GM12878 (cell line): ENCODE results near the gene MYRF. TPM values are rescaled to one million over a fixed set of nuclear protein-coding genes. Genes with fewer than 3 reads are reported as not detected.

Source experiments
- CEBPB ChIP-seq, 2 experiments: fragments of 150-350 bp in 1 of 2; IDR thresholded peaks; 2 replicates each; pipeline ENCODE4 v1.6.1; 2012 to 2014; ENCODE audit warnings: low read depth in 2 of 2, low read length in 2 of 2, borderline replicate concordance in 1 of 2, inconsistent platforms in 1 of 2
- CHD2 ChIP-seq: IDR thresholded peaks from 2 replicates; pipeline ENCODE4 v1.6.1; 2011; ENCODE audit warnings: low read depth, low read length, improper control_type of control experiment, borderline replicate concordance
- DPF2 ChIP-seq: fragments of 450-650 bp; IDR thresholded peaks from 2 replicates; pipeline ENCODE4 v1.6.1; 2017; ENCODE audit warnings: mild to moderate bottlenecking
- EGR1 ChIP-seq, 2 experiments: IDR thresholded peaks; 1 replicate in 1 of 2; 2 replicates in 1 of 2; pipeline ENCODE4 v1.6.1; 2011 to 2012; ENCODE audit warnings: low read depth in 2 of 2, low read length in 2 of 2, borderline replicate concordance in 1 of 2, mild to moderate bottlenecking in 1 of 2, moderate library complexity in 1 of 2
- FOS ChIP-seq: IDR thresholded peaks from 3 replicates; pipeline ENCODE4 v1.6.1; 2011; ENCODE audit warnings: borderline replicate concordance; ENCODE audit not compliant: insufficient read length; ENCODE audit errors: extremely low read depth
- HDAC2 ChIP-seq: fragments of 200-600 bp; sonication (generic); IDR thresholded peaks from 2 replicates; pipeline ENCODE4 v1.6.1; 2017
- NFIC ChIP-seq: IDR thresholded peaks from 2 replicates; pipeline ENCODE4 v1.6.1; 2012; ENCODE audit warnings: low read depth, mild to moderate bottlenecking, inconsistent platforms, low read length, moderate library complexity
- PML ChIP-seq: IDR thresholded peaks from 2 replicates; pipeline ENCODE4 v1.6.1; 2012; ENCODE audit warnings: low read length, inconsistent platforms
- POLR2AphosphoS5 ChIP-seq: IDR thresholded peaks from 2 replicates; pipeline ENCODE4 v1.6.1; 2011; ENCODE audit warnings: mild to moderate bottlenecking, low read length, inconsistent platforms
- RAD51 ChIP-seq: fragments of 450-650 bp; IDR thresholded peaks from 2 replicates; pipeline ENCODE4 v1.6.1; 2016; ENCODE audit warnings: moderate library complexity, mild to moderate bottlenecking, inconsistent platforms
- RUNX3 ChIP-seq: IDR thresholded peaks from 2 replicates; pipeline ENCODE4 v1.6.1; 2012; ENCODE audit warnings: low read length, inconsistent platforms
- SMAD5 ChIP-seq: IDR thresholded peaks from 2 replicates; pipeline ENCODE4 v1.6.1; 2016; ENCODE audit warnings: antibody characterized with exemption, low read depth
- SP1 ChIP-seq: IDR thresholded peaks from one replicate; pipeline ENCODE4 v1.6.1; 2011; ENCODE audit warnings: low read depth, low read length
- STAT1 ChIP-seq: fragments of 450-650 bp; conservative IDR thresholded peaks from 2 replicates; pipeline ENCODE4 v1.6.1; 2014; ENCODE audit warnings: antibody characterized with exemption, mild to moderate bottlenecking
- SUZ12 ChIP-seq: fragments of 200-600 bp; sonication (generic); IDR thresholded peaks from one replicate; pipeline ENCODE4 v1.6.1; 2018; ENCODE audit warnings: antibody characterized with exemption, mild to moderate bottlenecking; ENCODE audit not compliant: unreplicated experiment
- TCF7 ChIP-seq: IDR thresholded peaks from 2 replicates; pipeline ENCODE4 v1.6.1; 2014; ENCODE audit warnings: antibody characterized with exemption, borderline replicate concordance
- ZSCAN29 ChIP-seq: fragments of 450-650 bp; IDR thresholded peaks from 2 replicates; pipeline ENCODE4 v1.6.1; 2017; ENCODE audit warnings: mild to moderate bottlenecking, moderate library complexity
- polyA plus RNA-seq, 11 experiments: library from polyadenylated mRNA; depleted of rRNA in 4 of 11; unstranded in 6 of 11; stranded (reverse) in 5 of 11; fragments of >200 nt; fragmentation: Nextera tagmentation in 4 of 11; fragmentation: Illumina TruSeq in 1 of 11; extraction: Ambion mirVana in 4 of 11; extraction: Trizol in 1 of 11; gene quantifications; 1 replicate in 1 of 11; 2 replicates in 10 of 11; pipeline versions ENCODE4 v1.2.1 to v1.2.3, GENCODE V29; 2011 to 2016; ENCODE audit warnings: inconsistent platforms in 2 of 11, missing spikeins in 2 of 11, low read depth in 1 of 11
- total RNA-seq, 4 experiments: library from RNA; depleted of rRNA in 3 of 4; stranded (reverse); fragments of >200 nt in 3 of 4; fragmentation: Illumina TruSeq in 1 of 4; extraction: Trizol in 1 of 4; gene quantifications; 2 replicates each; pipeline versions ENCODE4 v1.2.1 to v1.2.3, GENCODE V29; 2013 to 2021
- TF ChIP-seq, protein P1 (sequence below): fragments of 150-350 bp; IDR thresholded peaks from 2 replicates; pipeline ENCODE4 v1.6.1; 2016; ENCODE audit warnings: low read depth, low read length
- TF ChIP-seq, protein P2 (sequence below): fragments of 450-650 bp; IDR thresholded peaks from 2 replicates; pipeline ENCODE4 v1.6.1; 2018; ENCODE audit warnings: mild to moderate bottlenecking, low read depth, moderate library complexity; ENCODE audit not compliant: partially characterized antibody
- TF ChIP-seq, protein P3 (sequence below): fragments of 450-650 bp; formaldehyde crosslinking; IDR thresholded peaks from 2 replicates; pipeline ENCODE4 v1.4.0; 2022; ENCODE audit warnings: mild to moderate bottlenecking, moderate library complexity

Gene MYRF
- total and polyA plus RNA-seq, 10 of the 15 experiments (the other 5 are each of a cell fraction or from before 2014, with no cell fraction given): 0.27 to 15.6 (median 0.89) TPM

DNA sequence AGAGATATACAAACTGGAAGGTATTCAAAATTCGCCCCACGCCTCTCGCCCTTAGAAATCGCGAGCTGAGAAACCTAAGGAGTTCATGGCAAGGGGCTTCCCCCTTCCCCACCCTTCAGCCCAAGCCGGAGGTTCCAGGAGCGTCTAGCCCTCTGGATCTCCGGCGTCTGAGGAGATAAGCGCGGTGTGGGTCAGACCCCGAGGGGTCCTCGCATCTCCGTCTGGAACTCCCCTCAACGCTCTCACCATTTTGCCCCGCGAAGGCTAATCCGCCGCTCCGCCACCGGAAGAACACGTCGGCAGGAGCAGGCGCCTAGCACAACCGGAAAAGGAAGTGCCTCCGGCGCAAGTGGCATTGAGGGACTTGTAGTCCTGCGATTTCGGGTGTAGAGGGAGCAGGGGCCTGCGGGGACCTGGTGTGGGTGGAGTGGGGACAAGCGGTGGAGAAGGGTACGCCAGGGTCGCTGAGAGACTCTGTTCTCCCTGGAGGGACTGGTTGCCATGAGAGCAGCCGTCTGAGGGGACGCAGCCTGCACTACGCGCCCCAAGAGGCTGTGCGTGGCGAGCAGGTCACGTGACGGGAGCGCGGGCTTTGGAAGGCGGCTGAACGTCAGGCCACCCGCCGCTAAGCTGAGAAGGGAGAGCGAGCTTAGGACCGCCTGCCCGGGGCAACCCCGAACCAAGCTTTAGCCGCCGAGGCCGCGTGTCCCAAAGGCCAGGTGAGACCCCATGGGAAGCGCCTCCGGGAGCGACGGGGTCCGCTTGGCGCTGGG, 40.1 kb downstream of the MYRF start, which contains the start of the genes FEN1 and TMEM258 (continued):
- TF ChIP-seq, protein P1, sequence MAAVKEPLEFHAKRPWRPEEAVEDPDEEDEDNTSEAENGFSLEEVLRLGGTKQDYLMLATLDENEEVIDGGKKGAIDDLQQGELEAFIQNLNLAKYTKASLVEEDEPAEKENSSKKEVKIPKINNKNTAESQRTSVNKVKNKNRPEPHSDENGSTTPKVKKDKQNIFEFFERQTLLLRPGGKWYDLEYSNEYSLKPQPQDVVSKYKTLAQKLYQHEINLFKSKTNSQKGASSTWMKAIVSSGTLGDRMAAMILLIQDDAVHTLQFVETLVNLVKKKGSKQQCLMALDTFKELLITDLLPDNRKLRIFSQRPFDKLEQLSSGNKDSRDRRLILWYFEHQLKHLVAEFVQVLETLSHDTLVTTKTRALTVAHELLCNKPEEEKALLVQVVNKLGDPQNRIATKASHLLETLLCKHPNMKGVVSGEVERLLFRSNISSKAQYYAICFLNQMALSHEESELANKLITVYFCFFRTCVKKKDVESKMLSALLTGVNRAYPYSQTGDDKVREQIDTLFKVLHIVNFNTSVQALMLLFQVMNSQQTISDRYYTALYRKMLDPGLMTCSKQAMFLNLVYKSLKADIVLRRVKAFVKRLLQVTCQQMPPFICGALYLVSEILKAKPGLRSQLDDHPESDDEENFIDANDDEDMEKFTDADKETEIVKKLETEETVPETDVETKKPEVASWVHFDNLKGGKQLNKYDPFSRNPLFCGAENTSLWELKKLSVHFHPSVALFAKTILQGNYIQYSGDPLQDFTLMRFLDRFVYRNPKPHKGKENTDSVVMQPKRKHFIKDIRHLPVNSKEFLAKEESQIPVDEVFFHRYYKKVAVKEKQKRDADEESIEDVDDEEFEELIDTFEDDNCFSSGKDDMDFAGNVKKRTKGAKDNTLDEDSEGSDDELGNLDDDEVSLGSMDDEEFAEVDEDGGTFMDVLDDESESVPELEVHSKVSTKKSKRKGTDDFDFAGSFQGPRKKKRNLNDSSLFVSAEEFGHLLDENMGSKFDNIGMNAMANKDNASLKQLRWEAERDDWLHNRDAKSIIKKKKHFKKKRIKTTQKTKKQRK: no peak
- TF ChIP-seq HDAC2 (no peak), RUNX3 (0 out of 2 replicates have a peak, but pooled peaks have one; percentile 8), TCF7 (no peak), EGR1 (IDR thresholded peaks at IDR 0.05; ENCODE audit: borderline replicate concordance in 1 of 2, low read depth in 2 of 2, low read length in 2 of 2) (no peak), ZSCAN29 (no peak), SP1 (no peak), CHD2 (0 out of 2 replicates have a peak, but pooled peaks have one; percentile 30), NFIC (no peak), FOS (no peak), POLR2AphosphoS5 (peak; percentile 98), RAD51 (peak; percentile 99), PML (peak; percentile 89; the same call in 1 of the 2 replicates), CEBPB (IDR thresholded peaks at IDR 0.05; ENCODE audit: borderline replicate concordance in 1 of 2, low read depth in 2 of 2, low read length in 2 of 2) (no peak), STAT1 (peak; percentile 93), SUZ12 (no peak), SMAD5 (peak; percentile 92; the same call in 1 of the 2 replicates), DPF2 (peak; percentile 19)
- TF ChIP-seq, protein P2, sequence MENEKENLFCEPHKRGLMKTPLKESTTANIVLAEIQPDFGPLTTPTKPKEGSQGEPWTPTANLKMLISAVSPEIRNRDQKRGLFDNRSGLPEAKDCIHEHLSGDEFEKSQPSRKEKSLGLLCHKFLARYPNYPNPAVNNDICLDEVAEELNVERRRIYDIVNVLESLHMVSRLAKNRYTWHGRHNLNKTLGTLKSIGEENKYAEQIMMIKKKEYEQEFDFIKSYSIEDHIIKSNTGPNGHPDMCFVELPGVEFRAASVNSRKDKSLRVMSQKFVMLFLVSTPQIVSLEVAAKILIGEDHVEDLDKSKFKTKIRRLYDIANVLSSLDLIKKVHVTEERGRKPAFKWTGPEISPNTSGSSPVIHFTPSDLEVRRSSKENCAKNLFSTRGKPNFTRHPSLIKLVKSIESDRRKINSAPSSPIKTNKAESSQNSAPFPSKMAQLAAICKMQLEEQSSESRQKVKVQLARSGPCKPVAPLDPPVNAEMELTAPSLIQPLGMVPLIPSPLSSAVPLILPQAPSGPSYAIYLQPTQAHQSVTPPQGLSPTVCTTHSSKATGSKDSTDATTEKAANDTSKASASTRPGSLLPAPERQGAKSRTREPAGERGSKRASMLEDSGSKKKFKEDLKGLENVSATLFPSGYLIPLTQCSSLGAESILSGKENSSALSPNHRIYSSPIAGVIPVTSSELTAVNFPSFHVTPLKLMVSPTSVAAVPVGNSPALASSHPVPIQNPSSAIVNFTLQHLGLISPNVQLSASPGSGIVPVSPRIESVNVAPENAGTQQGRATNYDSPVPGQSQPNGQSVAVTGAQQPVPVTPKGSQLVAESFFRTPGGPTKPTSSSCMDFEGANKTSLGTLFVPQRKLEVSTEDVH: peak; percentile 99
- TF ChIP-seq, protein P3, sequence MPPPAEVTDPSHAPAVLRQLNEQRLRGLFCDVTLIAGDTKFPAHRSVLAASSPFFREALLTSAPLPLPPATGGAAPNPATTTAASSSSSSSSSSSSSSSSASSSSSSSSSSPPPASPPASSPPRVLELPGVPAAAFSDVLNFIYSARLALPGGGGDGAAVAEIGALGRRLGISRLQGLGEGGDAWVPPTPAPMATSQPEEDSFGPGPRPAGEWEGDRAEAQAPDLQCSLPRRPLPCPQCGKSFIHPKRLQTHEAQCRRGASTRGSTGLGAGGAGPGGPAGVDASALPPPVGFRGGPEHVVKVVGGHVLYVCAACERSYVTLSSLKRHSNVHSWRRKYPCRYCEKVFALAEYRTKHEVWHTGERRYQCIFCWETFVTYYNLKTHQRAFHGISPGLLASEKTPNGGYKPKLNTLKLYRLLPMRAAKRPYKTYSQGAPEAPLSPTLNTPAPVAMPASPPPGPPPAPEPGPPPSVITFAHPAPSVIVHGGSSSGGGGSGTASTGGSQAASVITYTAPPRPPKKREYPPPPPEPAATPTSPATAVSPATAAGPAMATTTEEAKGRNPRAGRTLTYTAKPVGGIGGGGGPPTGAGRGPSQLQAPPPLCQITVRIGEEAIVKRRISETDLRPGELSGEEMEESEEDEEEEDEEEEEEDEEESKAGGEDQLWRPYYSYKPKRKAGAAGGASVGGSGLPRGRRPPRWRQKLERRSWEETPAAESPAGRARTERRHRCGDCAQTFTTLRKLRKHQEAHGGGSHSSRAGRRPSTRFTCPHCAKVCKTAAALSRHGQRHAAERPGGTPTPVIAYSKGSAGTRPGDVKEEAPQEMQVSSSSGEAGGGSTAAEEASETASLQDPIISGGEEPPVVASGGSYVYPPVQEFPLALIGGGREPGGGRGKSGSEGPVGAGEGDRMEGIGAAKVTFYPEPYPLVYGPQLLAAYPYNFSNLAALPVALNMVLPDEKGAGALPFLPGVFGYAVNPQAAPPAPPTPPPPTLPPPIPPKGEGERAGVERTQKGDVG (CRISPR knock-in tag): peak; percentile 87
